HS-5 (cell line): ENCODE measurements around the gene MRPL39.

ENCODE experiments used
- DNase-seq: peaks from one replicate; pipeline ENCODE4 v3.0.0-alpha.2; 2012; ENCODE audit warnings: low read depth

MRPL39 gene

DNA sequence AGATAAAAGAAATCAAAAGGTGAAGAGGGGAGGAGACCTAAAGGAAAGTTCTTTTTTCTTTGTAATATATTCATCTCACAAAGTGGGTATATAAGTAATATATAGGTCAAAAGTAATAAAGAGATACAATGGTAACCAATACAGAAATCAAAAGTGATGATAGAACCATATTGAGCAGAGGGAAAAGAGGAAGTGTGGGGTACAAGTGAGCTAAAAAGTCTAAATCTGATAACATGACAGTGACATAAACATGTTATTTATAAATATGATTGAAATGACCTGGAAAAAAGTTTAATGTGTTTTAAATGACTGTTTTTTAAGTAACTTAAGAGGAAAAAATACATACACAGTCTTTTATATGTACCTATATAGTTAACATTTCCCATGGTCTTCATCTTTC is 70.5 kb downstream of the MRPL39 start:
- no peak for DNase-seq

- DNase-seq = no peak
These were observed 71.4 kb downstream of the MRPL39 start for GRCh38 chr21:25535849-25536248.
